8988T (cell line): ENCODE results near the gene PGM1.
A peak's percentile ranks its signal among the peaks of the same experiment; 100 is the strongest.

ENCODE experiments used
- DNase-seq: peaks from one replicate; pipeline ENCODE4 v3.0.0; 2011

Gene PGM1

GRCh38 chr1:63669151-63669961 is 76.1 kb downstream of the PGM1 start:
- DNase-seq, result no peak

GRCh38 chr1:63670164-63670563 is 77.0 kb downstream of the PGM1 start:
- DNase-seq, result no peak

GRCh38 chr1:63671514-63671913 is 78.3 kb downstream of the PGM1 start:
- no peak for DNase-seq

GRCh38 chr1:63674238-63674864 is 81.1 kb downstream of the PGM1 start:
- peak; percentile 38 for DNase-seq

- DNase-seq, result no peak
Measured at GRCh38 chr1:63674865-63675419, 81.7 kb downstream of the PGM1 start.

GRCh38 chr1:63675420-63675931 is 82.3 kb downstream of the PGM1 start:
- no peak for DNase-seq

- DNase-seq, result no peak
Measured at GRCh38 chr1:63677497-63677896, 84.3 kb downstream of the PGM1 start.

GRCh38 chr1:63678200-63678599 is 85.0 kb downstream of the PGM1 start:
- no peak for DNase-seq

- DNase-seq, result no peak
Measured at GRCh38 chr1:63679076-63679475, 85.9 kb downstream of the PGM1 start.

GRCh38 chr1:63679589-63679988 is 86.4 kb downstream of the PGM1 start:
- DNase-seq, result no peak

- no peak for DNase-seq
Measured at GRCh38 chr1:63682936-63683335, 89.7 kb downstream of the PGM1 start.

GRCh38 chr1:63683759-63684158 is 90.5 kb downstream of the PGM1 start:
- DNase-seq, result no peak

- DNase-seq, result no peak
Measured at GRCh38 chr1:63686696-63687095, 93.5 kb downstream of the PGM1 start.

- no peak for DNase-seq
Measured at GRCh38 chr1:63688302-63688890, 95.2 kb downstream of the PGM1 start.

GRCh38 chr1:63690966-63691700 is 97.9 kb downstream of the PGM1 start:
- no peak for DNase-seq

- no peak for DNase-seq
Measured at GRCh38 chr1:63691701-63692425, 98.7 kb downstream of the PGM1 start.

GRCh38 chr1:63693944-63694571 is 100.8 kb downstream of the PGM1 start:
- no peak for DNase-seq

GRCh38 chr1:63698001-63698838 is 105.0 kb downstream of the PGM1 start:
- DNase-seq, result no peak

- no peak for DNase-seq
Measured at GRCh38 chr1:63701187-63701586, 108.0 kb downstream of the PGM1 start.

- no peak for DNase-seq
Measured at GRCh38 chr1:63703701-63704107, 110.5 kb downstream of the PGM1 start.

GRCh38 chr1:63704443-63704842 is 111.2 kb downstream of the PGM1 start:
- DNase-seq, result no peak
